GM12864 (cell line): ENCODE results near the gene CALY.

Source experiments
- DNase-seq: peaks from one replicate; pipeline ENCODE4 v3.0.0-alpha.2; 2011; ENCODE audit warnings: low read depth
- H3K4me3 ChIP-seq: 2 replicates; pipeline ENCODE4 v1.5.1; 2011; ENCODE audit warnings: mild to moderate bottlenecking, low read depth, low read length, control low read depth
- TF ChIP-seq, protein P1 (sequence below): IDR thresholded peaks from 2 replicates; pipeline ENCODE4 v1.5.1; 2011; ENCODE audit warnings: low read depth, mild to moderate bottlenecking, moderate library complexity, low read length, control low read depth, inconsistent platforms; ENCODE audit errors: missing control alignments

Gene CALY

DNA sequence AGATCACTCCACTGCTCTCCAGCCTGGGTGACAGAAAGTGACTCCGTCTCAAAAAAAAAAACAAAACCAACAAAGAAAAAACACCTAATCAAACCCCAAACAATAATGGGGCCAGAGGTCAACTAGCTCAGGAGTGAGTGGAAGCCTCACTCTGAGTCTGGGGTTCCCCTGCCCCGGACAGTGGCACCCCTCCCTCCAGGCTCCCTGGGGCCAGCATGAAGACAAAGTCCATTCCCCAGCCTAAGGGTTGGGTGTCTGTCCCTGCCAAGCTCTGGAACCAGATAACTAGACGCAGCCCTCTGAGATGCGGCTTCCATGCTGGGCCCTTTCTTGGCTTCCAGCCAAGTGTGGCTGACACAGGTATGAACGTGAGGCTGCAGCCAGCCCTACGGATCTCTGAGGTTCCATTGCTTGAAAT, 22.9 kb upstream of the CALY start:
- no peak for DNase-seq
- H3K4me3 ChIP-seq, result no peak overlapping the region
- TF ChIP-seq, protein P1, sequence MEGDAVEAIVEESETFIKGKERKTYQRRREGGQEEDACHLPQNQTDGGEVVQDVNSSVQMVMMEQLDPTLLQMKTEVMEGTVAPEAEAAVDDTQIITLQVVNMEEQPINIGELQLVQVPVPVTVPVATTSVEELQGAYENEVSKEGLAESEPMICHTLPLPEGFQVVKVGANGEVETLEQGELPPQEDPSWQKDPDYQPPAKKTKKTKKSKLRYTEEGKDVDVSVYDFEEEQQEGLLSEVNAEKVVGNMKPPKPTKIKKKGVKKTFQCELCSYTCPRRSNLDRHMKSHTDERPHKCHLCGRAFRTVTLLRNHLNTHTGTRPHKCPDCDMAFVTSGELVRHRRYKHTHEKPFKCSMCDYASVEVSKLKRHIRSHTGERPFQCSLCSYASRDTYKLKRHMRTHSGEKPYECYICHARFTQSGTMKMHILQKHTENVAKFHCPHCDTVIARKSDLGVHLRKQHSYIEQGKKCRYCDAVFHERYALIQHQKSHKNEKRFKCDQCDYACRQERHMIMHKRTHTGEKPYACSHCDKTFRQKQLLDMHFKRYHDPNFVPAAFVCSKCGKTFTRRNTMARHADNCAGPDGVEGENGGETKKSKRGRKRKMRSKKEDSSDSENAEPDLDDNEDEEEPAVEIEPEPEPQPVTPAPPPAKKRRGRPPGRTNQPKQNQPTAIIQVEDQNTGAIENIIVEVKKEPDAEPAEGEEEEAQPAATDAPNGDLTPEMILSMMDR, result no peak

DNA sequence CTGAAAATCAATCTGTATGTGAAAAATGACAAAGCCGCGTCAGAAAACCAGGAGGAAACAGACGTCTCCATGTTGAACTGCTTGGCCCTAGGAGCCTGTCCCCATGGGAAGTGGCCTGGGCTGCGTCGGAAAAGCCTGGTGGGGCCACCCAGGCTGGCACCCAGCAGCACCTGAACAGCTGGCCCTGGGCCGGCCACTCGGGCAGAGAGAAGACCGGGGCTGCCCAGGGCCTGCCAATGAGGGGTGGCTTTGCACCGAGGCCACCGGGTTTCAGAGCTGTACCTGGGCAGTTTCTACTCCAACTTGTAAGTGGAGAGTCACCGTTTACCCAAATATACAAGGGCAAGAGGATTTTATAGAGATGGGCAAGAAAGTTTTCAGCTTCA, 22.2 kb upstream of the CALY start:
- TF ChIP-seq, protein P1, result no peak
- DNase-seq, result no peak

DNA sequence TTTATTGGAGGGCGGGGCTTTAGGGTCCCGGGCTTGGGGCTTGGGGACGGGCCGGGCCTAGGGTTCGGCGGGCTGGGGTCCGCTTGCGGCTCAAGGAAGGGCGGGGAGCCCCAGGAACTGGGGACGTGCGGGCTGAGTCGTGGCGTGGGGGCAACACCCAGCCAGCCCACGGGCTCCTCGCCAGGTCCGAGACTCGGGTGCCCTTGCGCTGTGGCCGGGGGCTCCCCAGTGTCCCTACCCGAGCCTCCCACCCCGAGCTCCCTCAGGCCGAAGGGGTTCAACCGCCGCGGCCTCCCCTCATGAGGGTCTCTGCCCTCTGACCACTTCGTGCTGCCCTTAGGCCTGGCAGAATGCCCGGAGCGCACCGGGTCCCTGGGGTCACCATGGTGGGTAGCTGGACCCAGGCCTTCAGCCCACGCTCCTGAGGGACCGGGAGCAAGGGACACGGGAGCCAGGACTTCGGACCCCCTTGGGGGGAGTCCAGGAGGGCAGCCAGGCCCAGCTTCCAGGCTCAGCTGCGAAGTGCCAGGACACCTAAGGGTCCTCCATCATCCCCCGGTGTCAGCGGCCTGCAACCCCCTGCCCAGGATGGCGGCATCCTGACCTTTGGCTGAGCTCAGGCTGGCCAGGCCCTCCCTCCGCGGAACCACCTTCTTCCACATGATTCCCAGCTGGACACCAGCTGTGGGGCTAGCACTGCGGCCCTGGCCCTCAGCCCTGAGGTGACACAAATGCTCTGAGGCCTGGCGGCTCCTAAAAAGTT, 21.6 kb upstream of the CALY start:
- TF ChIP-seq, protein P1, result no peak
- no peak overlapping the region for H3K4me3 ChIP-seq
- DNase-seq, result no peak

More for the DNA sequence above, 22.2 kb upstream of the CALY start:
- no peak overlapping the region for H3K4me3 ChIP-seq

DNA sequence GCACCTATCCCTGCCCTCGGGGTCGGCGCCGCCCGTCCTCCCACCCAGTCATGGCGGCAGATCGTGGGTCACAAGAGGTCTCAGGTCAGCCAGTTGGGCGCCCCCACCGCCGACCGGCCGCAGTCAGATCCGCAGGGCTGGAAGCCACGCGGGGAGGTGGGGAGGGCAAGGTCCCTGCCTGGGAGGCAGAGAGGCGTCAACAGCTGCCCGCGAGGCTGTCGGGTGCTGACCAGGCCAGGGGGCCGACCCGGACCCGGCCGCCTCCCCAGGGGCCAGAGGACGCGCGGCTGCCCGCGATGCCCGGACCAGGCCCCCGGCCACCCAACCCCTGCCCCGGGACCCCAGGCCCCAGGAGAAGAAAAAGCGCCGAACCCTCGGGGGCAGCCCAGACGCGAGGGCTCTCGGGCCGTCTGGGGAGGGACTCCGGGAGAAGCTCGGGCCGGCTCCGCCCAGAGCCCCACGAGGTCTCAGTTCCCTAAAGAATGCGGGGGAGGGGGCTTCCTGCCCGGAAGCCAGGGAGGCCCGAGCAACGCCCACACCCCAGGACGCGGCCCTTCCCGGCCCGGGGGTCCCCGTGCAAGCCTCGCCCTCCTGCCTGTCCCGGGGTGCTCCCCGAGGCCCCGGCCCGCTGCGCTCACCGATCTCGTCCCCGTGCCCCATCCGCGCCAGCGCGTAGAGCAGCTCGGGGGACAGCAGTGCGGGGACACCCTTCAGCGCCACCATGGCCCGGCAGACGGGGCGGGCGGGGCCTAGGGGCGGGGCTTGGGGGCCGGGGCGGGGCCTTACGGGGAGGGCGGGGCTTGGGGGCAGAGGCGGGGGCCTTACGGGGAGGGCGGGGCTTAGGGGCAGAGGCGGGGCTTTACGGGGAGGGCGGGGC, 20.8 kb upstream of the CALY start, which contains the start of gene FUOM:
Gene FUOM, minus strand, starts transcription at position 735 of the 877 bp plus-strand sequence. Its CDS starts 12 bp downstream, at position 723.
- H3K4me3 ChIP-seq, result peak within 1 kb of the TSS; percentile 75
- TF ChIP-seq, protein P1, result no peak
- DNase-seq, result no peak

DNA sequence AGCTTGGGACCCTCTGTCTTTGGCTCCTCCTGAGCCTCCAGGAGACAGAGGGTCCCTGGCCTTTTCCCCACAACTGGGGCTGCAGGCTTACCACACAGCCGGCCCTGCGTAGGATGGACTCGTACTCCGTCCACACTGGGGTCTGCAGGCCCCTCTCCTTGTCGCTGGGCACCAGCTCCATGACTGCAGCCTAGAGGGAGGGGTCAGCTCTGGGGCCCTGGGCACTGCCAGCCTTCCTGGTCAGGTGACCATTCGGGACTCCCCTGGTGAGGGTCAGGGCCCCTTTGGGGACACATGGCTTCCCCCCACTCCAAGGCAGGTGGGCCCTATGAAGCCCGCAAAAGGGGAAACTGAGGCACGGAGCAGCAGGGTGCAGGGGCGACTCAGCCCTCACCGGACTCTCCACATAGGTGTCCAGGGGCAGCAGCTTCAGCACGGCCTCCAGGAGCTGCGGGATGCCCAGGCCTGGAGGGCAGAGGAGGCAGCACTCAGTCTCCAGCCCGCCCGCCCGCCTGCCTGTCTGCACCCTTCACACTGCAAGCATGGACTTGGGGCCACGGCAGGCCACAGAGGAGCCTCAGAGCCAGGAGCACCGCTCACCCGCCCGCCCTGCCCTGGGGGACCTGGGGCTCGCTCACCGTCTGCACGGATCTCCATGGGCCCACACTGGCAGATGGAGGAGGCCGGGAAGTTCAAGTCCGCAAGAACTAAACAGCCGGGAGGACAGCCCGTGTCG, 20.0 kb upstream of the CALY start:
- peak overlapping the region; percentile 75 for H3K4me3 ChIP-seq
- DNase-seq, result no peak

DNA sequence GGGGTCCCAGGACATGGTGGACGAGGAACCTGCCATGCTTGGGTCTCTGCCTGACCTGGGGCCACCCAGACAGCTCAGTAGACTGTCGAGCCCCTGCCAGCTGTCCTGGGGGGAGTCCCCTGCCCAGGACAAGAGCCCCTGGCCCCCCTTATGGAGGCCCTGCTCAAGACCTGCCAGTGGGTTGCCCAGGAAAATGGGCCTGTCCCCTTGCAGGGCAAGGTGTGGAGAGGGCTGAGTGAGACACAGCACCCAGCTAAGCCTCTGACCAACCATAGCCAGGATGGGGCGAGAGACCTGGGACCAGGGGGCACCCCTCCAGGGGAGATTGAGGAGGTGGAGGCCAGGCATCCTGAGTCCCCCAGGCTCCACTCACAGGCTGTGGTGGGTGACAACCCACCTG, 19.3 kb upstream of the CALY start:
- TF ChIP-seq, protein P1, result no peak
- DNase-seq, result no peak
- H3K4me3 ChIP-seq, result no peak overlapping the region

More for the DNA sequence above, 20.0 kb upstream of the CALY start:
- TF ChIP-seq, protein P1, result no peak
